HCT116 (cell line): ENCODE measurements around the gene DBP. TPM values are rescaled to one million over a fixed set of nuclear protein-coding genes. Genes with fewer than 3 reads are reported as not detected.

ENCODE experiments used
- ATAC-seq: fragments of 200-7000 bp; cut with Tn5 transposase; 2 replicates; pipeline ENCODE4 v1.9.1; 2020; ENCODE audit warnings: mild to moderate bottlenecking, moderate library complexity
- BruUV-seq: library from RNA; stranded (reverse); fragments of 400-500 nt; replicated peaks from 2 replicates; lab custom pipeline; 2021; lab: Mats Ljungman, UMichigan
- CTCF ChIA-PET: fragments of 300-600 bp; sonication (Branson Sonifier 250); formaldehyde crosslinking; loops from one replicate; lab custom pipeline; 2021; ENCODE audit warnings: antibody characterized with exemption; lab: Charles Lee
- POLR2A ChIA-PET: fragments of 300-600, 350-600 bp; sonication (Branson Sonifier 250); formaldehyde crosslinking; loops from one replicate; lab custom pipeline; 2021; ENCODE audit warnings: antibody characterized with exemption; lab: Charles Lee
- RAD21 ChIA-PET, 2 experiments: fragments of 300-600 bp; sonication (Branson Sonifier 250); formaldehyde crosslinking; loops; one replicate each; lab custom pipeline; 2023; ENCODE audit warnings: low total read pairs in 2 of 2; ENCODE audit not compliant: uncharacterized antibody in 2 of 2, unreplicated experiment in 2 of 2, low non-redundant PET in 1 of 2; lab: Charles Lee
- DNase-seq: peaks from one replicate; pipeline ENCODE4 v3.0.0-alpha.2; 2010; ENCODE audit warnings: low read depth, low spot score
- H2AFZ ChIP-seq: fragments of 200-600 bp; shearing (Covaris generic), sonication (generic); 2 replicates; pipeline ENCODE4 v1.6.1; 2017; ENCODE audit warnings: low read depth, mixed run types, mixed read lengths, antibody characterized with exemption, low read length; ENCODE audit not compliant: poor library complexity, severe bottlenecking
- H3K27ac ChIP-seq: 2 replicates; pipeline ENCODE4 v1.5.1; 2012; ENCODE audit warnings: low read depth, low read length
- H3K27me3 ChIP-seq: fragments of 200-600 bp; sonication (generic); 2 replicates; pipeline ENCODE4 v1.6.1; 2016; ENCODE audit warnings: mixed run types, low read length, mixed read lengths; ENCODE audit not compliant: insufficient read depth
- H3K36me3 ChIP-seq, 2 experiments: fragments of 200-500 bp in 1 of 2; fragments of 200-600 bp in 1 of 2; sonication (Bioruptor generic) in 1 of 2; sonication (generic) in 1 of 2; 2 replicates each; pipeline versions ENCODE4 v1.5.1 to v1.6.1; 2014 to 2016; ENCODE audit warnings: low read length in 2 of 2, inconsistent platforms in 1 of 2, mixed read lengths in 1 of 2, mixed run types in 1 of 2; ENCODE audit not compliant: insufficient read depth in 2 of 2, control insufficient read depth in 1 of 2
- H3K4me1 ChIP-seq, 2 experiments: fragments of 200-600 bp in 1 of 2; sonication (generic) in 1 of 2; 2 replicates each; pipeline versions ENCODE4 v1.5.1 to v1.6.1; 2012 to 2017; ENCODE audit warnings: low read length in 2 of 2, inconsistent platforms in 1 of 2, mild to moderate bottlenecking in 1 of 2, mixed read lengths in 1 of 2, mixed run types in 1 of 2, moderate library complexity in 1 of 2; ENCODE audit not compliant: insufficient read depth in 2 of 2, control insufficient read depth in 1 of 2
- H3K4me2 ChIP-seq: fragments of 200-600 bp; sonication (generic); 2 replicates; pipeline ENCODE4 v1.6.1; 2017; ENCODE audit warnings: mixed run types, low read length, mixed read lengths
- H3K4me3 ChIP-seq, 2 experiments: fragments of 200-600 bp in 1 of 2; sonication (generic) in 1 of 2; replicated peaks in 1 of 2; 2 replicates each; pipeline ENCODE4 v1.5.1; 2011 to 2016; ENCODE audit warnings: low read length in 2 of 2, control low read depth in 1 of 2, low read depth in 1 of 2, mild to moderate bottlenecking in 1 of 2, mixed read lengths in 1 of 2, mixed run types in 1 of 2
- H3K79me2 ChIP-seq: fragments of 200-600 bp; sonication (generic); 2 replicates; pipeline ENCODE4 v1.6.1; 2017; ENCODE audit warnings: mild to moderate bottlenecking, mixed run types, low read length, moderate library complexity, mixed read lengths; ENCODE audit not compliant: insufficient read depth
- H3K9ac ChIP-seq: fragments of 200-600 bp; sonication (generic); 2 replicates; pipeline ENCODE4 v1.6.1; 2016; ENCODE audit warnings: low read length, mixed read lengths
- H3K9me2 ChIP-seq: fragments of 200-600 bp; sonication (generic), shearing (Covaris generic); 2 replicates; pipeline ENCODE4 v1.6.1; 2017; ENCODE audit warnings: mixed run types, mild to moderate bottlenecking, moderate library complexity; ENCODE audit not compliant: insufficient read depth
- H3K9me3 ChIP-seq, 2 experiments: fragments of 200-500 bp in 1 of 2; fragments of 200-600 bp in 1 of 2; sonication (Bioruptor generic) in 1 of 2; sonication (generic) in 1 of 2; 2 replicates each; pipeline ENCODE4 v1.6.1; 2014 to 2017; ENCODE audit warnings: low read length in 2 of 2, mixed read lengths in 2 of 2, inconsistent platforms in 1 of 2, low read depth in 1 of 2, mild to moderate bottlenecking in 1 of 2, mixed run types in 1 of 2, moderate library complexity in 1 of 2; ENCODE audit not compliant: control insufficient read depth in 1 of 2, insufficient read depth in 1 of 2
- H4K20me1 ChIP-seq: fragments of 200-600 bp; sonication (generic), shearing (Covaris generic); 2 replicates; pipeline ENCODE4 v1.6.1; 2017; ENCODE audit warnings: mixed run types, mild to moderate bottlenecking, moderate library complexity; ENCODE audit not compliant: insufficient read depth
- CBX3 ChIP-seq: IDR thresholded peaks from 2 replicates; pipeline ENCODE4 v1.6.1; 2012; ENCODE audit warnings: low read depth
- CTCF ChIP-seq, 3 experiments: fragments of 200-600 bp in 1 of 3; sonication (generic) in 1 of 3; IDR thresholded peaks in 2 of 3; conservative IDR thresholded peaks in 1 of 3; 2 replicates each; pipeline ENCODE4 v1.5.1; 2012 to 2017; ENCODE audit warnings: low read depth in 2 of 3, low read length in 2 of 3, antibody characterized with exemption in 1 of 3, borderline replicate concordance in 1 of 3, control low read depth in 1 of 3, mild to moderate bottlenecking in 1 of 3, mixed read lengths in 1 of 3, mixed run types in 1 of 3, moderate library complexity in 1 of 3; ENCODE audit not compliant: insufficient read depth in 1 of 3
- EGR1 ChIP-seq: IDR thresholded peaks from 2 replicates; pipeline ENCODE4 v1.6.1; 2012; ENCODE audit warnings: low read depth
- ELF1 ChIP-seq: IDR thresholded peaks from 2 replicates; pipeline ENCODE4 v1.6.1; 2012; ENCODE audit warnings: low read depth, borderline replicate concordance
- EZH2 ChIP-seq: fragments of 200-600 bp; sonication (generic); IDR thresholded peaks from 2 replicates; pipeline ENCODE4 v1.6.1; 2017; ENCODE audit warnings: antibody characterized with exemption, mixed run types
- FOSL1 ChIP-seq: IDR thresholded peaks from 2 replicates; pipeline ENCODE4 v1.6.1; 2012; ENCODE audit warnings: low read depth
- JUND ChIP-seq: IDR thresholded peaks from 2 replicates; pipeline ENCODE4 v1.6.1; 2012
- MAX ChIP-seq: IDR thresholded peaks from 2 replicates; pipeline ENCODE4 v1.6.1; 2012
- POLR2AphosphoS5 ChIP-seq: IDR thresholded peaks from 2 replicates; pipeline ENCODE4 v1.6.1; 2011; ENCODE audit warnings: mild to moderate bottlenecking, low read depth, low read length, moderate library complexity
- RAD21 ChIP-seq: IDR thresholded peaks from 2 replicates; pipeline ENCODE4 v1.6.1; 2012; ENCODE audit warnings: low read depth, mild to moderate bottlenecking
- REST ChIP-seq: IDR thresholded peaks from 2 replicates; pipeline ENCODE4 v1.6.1; 2012; ENCODE audit warnings: low read depth
- SIN3A ChIP-seq: IDR thresholded peaks from 2 replicates; pipeline ENCODE4 v1.6.1; 2012; ENCODE audit warnings: low read depth
- SP1 ChIP-seq: IDR thresholded peaks from 2 replicates; pipeline ENCODE4 v1.6.1; 2012; ENCODE audit warnings: low read depth
- SRF ChIP-seq: IDR thresholded peaks from 2 replicates; pipeline ENCODE4 v1.6.1; 2012; ENCODE audit warnings: low read depth
- TCF7L2 ChIP-seq: IDR thresholded peaks from 2 replicates; pipeline ENCODE4 v1.7.0; 2011; ENCODE audit warnings: borderline replicate concordance, inconsistent platforms; ENCODE audit not compliant: insufficient read depth, insufficient read length; ENCODE audit errors: extremely low read depth
- YY1 ChIP-seq: IDR thresholded peaks from 2 replicates; pipeline ENCODE4 v1.6.1; 2011; ENCODE audit warnings: low read length, low read depth, moderate library complexity, mild to moderate bottlenecking; ENCODE audit not compliant: insufficient replicate concordance; ENCODE audit errors: extremely low read depth
- ZFX ChIP-seq: fragments of 450-650 bp; IDR thresholded peaks from 2 replicates; pipeline ENCODE4 v1.6.1; 2017
- ZNF274 ChIP-seq: fragments of 200-500 bp; sonication (Bioruptor generic); IDR thresholded peaks from 2 replicates; pipeline ENCODE4 v1.6.1; 2014; ENCODE audit warnings: mild to moderate bottlenecking, low read depth, low read length, inconsistent platforms
- intact Hi-C: fragments of 100-400 bp; cut with micrococcal nuclease; formaldehyde crosslinking; loops from 2 replicates; pipeline ENCODE4 v1.10.0; 2022
- total RNA-seq: library from RNA; stranded (reverse); gene quantifications from one replicate; pipeline ENCODE4 v1.2.1, GENCODE V29; 2021; ENCODE audit not compliant: unreplicated experiment

Gene DBP
- total RNA-seq, 1 experiment from 2014 or later = 45.9 TPM

- Histone ChIP-seq H3K9ac (no peak overlapping the region), H3K27ac (no peak overlapping the region), H3K27me3 (no peaks in the 10 kb centered on the region), H2AFZ (no peak overlapping the region), H3K79me2 (no peaks in the 10 kb centered on the region), H4K20me1 (no peaks in the 10 kb centered on the region), H3K9me3 (no peaks in the 10 kb centered on the region), H3K4me1 (no peaks in the 10 kb centered on the region), H3K4me3 (no peak overlapping the region), H3K9me2 (no peaks in the 10 kb centered on the region), H3K36me3 (no peaks in the 10 kb centered on the region), H3K4me2 (no peak overlapping the region)
- DNase-seq (no peak), ATAC-seq (no peak)
- RAD21 ChIA-PET = no interaction called here
- intact Hi-C loops = no loop called here
- BruUV-seq = no TSS peak
- POLR2A ChIA-PET = interaction anchor here (0.6 kb wide), 1 partner anchor 272 kb away, joined by 3 read pairs; no protein-coding TSS in a partner anchor
- CTCF ChIA-PET = no interaction called here
- TF ChIP-seq MAX (no peak), YY1 (no peak), RAD21 (no peak), FOSL1 (no peak)
Observed at GRCh38 chr19:48596237-48596636, 40.9 kb downstream of the DBP start.

- intact Hi-C loops = no loop called here
- no peak overlapping the region for H3K4me3 ChIP-seq
- no peaks in the 10 kb centered on the region for H3K79me2 ChIP-seq
- H3K27me3 ChIP-seq = no peaks in the 10 kb centered on the region
- H3K9me3 ChIP-seq = no peaks in the 10 kb centered on the region
- H3K4me1 ChIP-seq = peaks cover 0 to 2% of the 10 kb centered on the region in 2 experiments; a peak in 2 of 4 replicates
- H3K4me2 ChIP-seq = no peak overlapping the region
- BruUV-seq = no TSS peak
- ATAC-seq (0 out of 2 replicates have a peak, but pooled peaks have one; percentile 31), DNase-seq (no peak)
- H3K9ac ChIP-seq = no peak overlapping the region
- no peak overlapping the region for H2AFZ ChIP-seq
- ChIA-PET CTCF (interaction anchor here (0.7 to 1.1 kb wide), 2 partner anchors 13 to 106 kb away, joined by 3 to 5 read pairs; no protein-coding TSS in a partner anchor), POLR2A (no interaction called here), RAD21 (no interaction called here)
- H3K36me3 ChIP-seq = no peaks in the 10 kb centered on the region
- no peaks in the 10 kb centered on the region for H3K9me2 ChIP-seq
- no peak overlapping the region for H3K27ac ChIP-seq
- H4K20me1 ChIP-seq = no peaks in the 10 kb centered on the region
- no peak for TF ChIP-seq POLR2AphosphoS5
- TF ChIP-seq EZH2 = no peak
- TF ChIP-seq SRF = no peak
- TF ChIP-seq SP1 = no peak
- TF ChIP-seq ZFX = no peak
- no peak for TF ChIP-seq ELF1
- no peak for TF ChIP-seq FOSL1
- TF ChIP-seq REST = no peak
- no peak for TF ChIP-seq TCF7L2
- TF ChIP-seq CBX3 = no peak
- no peak for TF ChIP-seq CTCF (IDR thresholded peaks at IDR 0.05 in 2 of 3, conservative IDR thresholded peaks at IDR 0.05 in 1 of 3; ENCODE audit: borderline replicate concordance in 1 of 3, insufficient read depth in 1 of 3, low read depth in 2 of 3, low read length in 2 of 3)
- TF ChIP-seq ZNF274 = no peak
- no peak for TF ChIP-seq SIN3A
- no peak for TF ChIP-seq EGR1
- no peak for TF ChIP-seq JUND
Observed at GRCh38 chr19:48595833-48596232, 41.3 kb downstream of the DBP start.
